Vagina (tissue), 2 donors: ENCODE data around the gene ADAMTS6.

Experiments used
- CTCF ChIP-seq, 3 experiments: fragments of 450-650 bp in 2 of 3; fragments of 200-600 bp in 1 of 3; sonication (generic) in 1 of 3; IDR thresholded peaks; one replicate each; pipeline ENCODE4 v1.5.1; 2017 to 2019; ENCODE audit warnings: antibody characterized with exemption in 3 of 3, mild to moderate bottlenecking in 2 of 3, moderate library complexity in 2 of 3
- POLR2A ChIP-seq, 2 donors: fragments of 450-650 bp; IDR thresholded peaks; one replicate each; pipeline ENCODE4 v1.6.1; 2017; ENCODE audit warnings: antibody characterized with exemption in 2 of 2, mild to moderate bottlenecking in 2 of 2, moderate library complexity in 2 of 2

DNA sequence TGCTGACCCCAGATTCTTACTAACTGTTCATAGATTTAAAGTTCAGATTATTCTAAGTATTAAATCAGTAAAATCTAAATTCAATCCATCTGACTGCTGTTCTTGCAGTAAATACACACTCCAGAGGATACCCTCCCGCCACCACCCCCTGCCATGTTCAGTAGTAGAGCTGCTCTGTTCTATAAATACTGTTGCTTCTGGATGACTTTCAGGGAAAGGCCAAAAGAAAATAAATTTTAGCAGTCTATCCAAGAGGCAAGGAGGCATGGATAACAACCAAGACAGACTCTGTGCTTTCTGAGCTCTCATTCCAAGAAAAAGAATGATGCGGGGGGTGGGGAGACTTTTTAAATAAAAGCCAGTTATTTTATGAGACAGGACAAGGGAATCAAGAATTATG is 115.1 kb downstream of the ADAMTS6 start:
- TF ChIP-seq POLR2A (IDR thresholded peaks at IDR 0.05) (no peak), CTCF (IDR thresholded peaks at IDR 0.05) (no peak)
